CD4-positive, alpha-beta T cell treated with Interleukin-10 for 1 hour (primary cell): ENCODE data around the gene SLC16A7.

Experiments
- DNase-seq: peaks from one replicate; pipeline ENCODE4 v3.0.0-alpha.2; 2020

Gene SLC16A7

DNA sequence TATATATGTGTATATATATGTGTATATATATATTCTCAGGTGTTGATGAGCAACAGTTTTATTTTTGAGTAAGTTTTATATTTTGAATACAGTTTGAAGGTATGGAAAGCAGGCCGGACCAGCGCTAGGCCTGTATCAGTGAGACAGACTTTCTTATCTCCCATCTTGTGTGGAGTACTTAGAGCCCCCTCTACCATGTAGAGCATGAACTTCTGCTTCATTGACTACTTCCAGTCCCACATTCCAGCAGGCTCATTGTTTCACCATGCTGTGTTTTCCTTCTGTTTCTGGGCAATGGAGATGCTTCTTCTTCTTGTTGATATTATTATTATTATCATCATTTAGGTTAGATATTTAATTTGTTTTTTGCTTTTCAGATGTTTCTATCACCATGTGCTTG lies 76.4 kb downstream of the SLC16A7 start:
- DNase-seq = no peak

- no peak for DNase-seq
These were observed 79.6 kb downstream of the SLC16A7 start for GRCh38 chr12:59675461-59675860.

DNA sequence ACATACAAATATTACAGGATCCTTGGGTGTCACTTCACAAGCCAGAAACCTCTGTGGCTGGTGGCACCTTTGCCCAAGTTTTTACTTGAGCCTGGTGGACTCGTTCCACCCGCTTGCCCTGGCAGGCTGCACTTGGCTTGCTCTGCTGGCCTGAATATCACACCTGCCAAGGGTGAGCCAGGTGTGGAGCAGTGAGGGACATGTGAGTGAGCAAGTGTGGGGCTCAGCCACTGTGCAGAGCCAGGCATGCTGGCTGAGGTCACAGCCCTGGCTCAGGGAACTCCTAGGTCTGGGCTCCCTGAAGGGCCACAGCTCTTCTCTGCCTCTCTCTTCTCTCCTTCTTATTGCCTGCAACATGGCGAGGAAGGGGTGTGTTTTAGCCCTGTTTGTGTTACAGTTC lies 82.0 kb downstream of the SLC16A7 start:
- DNase-seq = no peak

DNA sequence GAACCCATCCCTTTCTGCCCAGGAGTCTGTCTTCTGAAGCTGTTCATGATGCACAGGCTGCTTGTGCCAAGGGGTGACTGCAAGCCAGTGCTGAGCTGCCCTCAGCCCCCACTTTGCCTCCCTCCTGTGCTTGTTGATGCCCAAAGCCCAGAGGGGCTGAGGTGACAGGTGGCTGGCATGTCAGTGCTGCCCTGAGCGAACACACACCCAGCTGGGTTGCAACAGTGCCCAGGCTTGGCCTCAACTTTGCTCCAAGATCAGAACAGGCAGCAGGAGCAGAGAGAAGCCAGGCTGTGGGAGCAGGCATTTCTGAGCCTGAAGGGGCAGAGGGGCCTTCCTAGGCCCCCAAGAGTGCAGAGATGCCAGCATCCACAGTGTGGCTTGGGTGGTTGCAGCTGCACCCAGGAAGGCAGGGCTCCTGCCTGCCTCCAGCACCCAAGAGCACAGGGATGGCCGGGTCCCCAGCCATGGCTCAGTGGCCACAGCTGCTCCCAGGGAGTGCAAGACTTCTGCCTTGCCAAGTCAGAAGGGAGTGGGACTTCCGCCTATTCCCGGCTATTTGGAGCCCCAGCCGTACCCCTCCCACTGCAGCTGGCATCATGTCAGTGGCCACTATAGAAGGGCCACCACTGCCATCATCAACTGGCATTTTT lies 83.1 kb downstream of the SLC16A7 start:
- no peak for DNase-seq

DNA sequence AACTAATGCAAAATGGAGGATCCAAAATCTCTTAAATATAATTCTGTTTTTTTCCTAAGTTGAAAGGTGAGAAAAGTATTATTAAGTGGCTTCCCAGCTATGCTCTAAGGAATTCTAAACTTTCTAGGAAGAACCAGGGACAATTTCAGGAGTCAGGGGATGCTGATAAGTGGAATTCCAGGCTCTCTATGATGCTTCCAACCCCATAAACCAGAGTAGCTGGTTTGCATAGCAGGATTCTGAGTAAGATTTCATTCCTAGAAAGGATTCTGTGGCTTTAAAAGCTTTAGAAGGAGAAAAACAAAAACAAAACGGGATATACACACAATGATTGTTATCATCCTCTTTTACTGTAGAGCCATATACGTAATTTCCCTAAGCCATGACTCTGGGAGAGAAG lies 93.9 kb downstream of the SLC16A7 start:
- no peak for DNase-seq

- no peak for DNase-seq
These were observed 99.5 kb downstream of the SLC16A7 start for GRCh38 chr12:59695379-59695778.

- no peak for DNase-seq
These were observed 102.8 kb downstream of the SLC16A7 start for GRCh38 chr12:59698600-59698999.

DNA sequence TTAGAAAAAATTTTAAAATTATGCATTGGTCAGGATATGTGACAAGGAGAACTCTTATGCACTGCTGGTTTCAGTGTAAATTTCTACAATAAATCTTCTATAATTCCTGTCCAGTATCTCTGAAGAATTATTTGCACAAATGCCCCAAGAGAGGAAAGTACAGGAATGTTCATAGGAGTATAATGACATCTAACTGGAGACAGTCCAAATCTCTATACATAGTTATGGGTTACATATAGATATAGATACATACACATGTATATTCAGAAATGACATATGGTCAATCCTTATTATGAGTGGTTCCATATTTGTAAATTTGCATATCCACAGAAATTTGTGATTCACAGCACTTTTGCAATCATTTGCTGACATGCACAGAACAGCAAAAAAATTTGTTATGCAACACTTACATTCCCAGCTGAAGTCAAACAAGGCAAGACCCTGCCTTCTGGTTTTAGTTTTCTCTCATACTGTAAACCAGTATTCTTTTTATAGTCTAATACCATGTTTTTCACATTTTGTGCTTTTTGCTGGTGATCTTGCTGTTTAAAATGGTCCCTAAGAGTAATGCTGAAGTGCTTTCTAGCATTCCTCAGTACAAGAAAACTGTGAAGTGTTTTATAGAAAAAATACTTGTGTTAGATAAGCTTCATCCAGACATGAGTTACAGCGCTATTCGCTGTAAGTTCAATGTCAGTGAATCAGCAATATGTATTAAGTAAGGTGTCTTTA lies 103.8 kb downstream of the SLC16A7 start:
- DNase-seq = no peak

GRCh38 chr12:59700153-59700450 lies 104.3 kb downstream of the SLC16A7 start:
- DNase-seq = no peak

- no peak for DNase-seq
These were observed 112.2 kb downstream of the SLC16A7 start for GRCh38 chr12:59708064-59708463.

GRCh38 chr12:59708484-59708883 lies 112.7 kb downstream of the SLC16A7 start:
- no peak for DNase-seq

DNA sequence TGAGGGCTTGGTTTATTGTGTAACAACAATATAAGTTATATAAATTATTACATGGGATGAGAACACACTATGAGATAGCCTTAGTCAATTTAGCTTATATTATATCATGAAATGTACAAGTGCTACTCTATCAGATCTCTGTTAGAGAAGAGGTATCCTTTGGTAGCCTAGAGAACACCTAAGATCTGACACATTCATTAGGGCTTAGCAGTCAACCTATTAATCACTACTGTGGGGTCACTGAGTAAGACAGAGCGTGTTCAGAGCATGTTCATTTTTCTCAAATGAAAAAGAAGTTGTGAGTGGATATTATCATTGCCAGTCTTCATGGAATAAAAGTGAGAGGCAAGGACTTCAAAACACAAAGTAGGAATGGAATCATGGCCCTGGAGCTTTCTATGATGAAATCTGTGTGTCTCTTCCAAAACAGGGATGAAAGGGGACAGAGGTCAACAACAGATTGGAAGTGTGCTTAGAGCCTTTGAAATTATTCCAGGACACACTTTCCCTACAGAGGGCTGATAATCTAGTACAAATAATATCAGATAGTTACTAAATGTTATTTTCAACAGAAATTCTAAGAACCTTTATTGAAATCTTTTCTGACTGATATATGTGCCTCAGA lies 114.3 kb downstream of the SLC16A7 start:
- no peak for DNase-seq

DNA sequence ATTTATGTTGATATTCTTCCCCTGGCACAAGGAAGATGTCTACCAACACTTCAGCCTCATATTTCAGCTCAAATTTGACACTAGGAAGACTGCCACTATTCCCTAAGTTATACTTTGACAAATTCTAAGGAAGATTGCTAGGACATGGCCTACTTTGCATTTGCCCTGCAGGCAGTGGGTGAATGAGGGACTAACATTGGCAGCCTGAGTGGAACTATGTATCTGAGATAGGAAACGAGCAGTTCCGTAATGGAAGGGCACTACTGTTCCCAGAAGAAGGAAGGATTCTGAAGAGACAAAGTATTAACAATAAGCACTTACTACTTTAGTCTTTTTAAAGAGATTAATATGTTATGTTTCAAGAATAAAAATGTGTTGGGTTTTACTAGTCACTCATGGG lies 115.1 kb downstream of the SLC16A7 start:
- no peak for DNase-seq

DNA sequence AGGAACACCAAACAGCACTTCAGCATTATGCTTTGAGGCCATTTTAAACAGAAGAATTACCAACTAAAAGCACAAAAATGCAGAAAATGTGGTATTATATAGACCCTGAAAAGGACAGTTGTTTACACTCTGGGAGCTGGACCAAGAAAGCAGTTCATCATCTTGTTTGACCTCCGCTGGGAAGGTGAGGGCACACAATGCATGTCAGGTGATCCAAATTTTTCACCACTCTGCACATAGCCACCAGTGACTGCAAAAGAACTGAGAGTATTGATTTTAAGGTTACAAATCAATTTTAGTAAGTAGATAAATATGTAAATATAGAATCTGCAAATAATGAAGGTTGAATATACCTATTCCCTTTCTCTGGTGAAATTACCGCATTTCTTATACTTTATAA lies 119.6 kb downstream of the SLC16A7 start:
- no peak for DNase-seq

DNA sequence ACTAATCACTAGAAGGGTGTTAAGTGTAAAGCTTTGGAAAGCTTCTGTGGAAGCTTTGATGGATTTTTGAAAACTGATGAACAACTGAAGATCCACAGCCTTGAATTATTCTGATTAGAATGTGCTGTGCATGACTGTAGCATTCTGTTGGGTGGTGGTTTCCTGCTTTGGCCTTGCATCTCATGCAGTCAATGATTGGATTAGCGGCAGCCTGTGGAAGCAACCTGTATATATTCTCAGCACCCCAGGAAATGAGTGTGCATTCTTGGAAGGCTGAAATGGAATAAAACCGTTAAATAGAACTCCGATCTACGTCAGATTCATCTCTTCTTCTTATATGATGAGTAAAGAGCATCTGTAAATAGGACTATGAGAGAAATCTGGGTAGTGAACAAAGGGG lies 120.2 kb downstream of the SLC16A7 start:
- no peak for DNase-seq

GRCh38 chr12:59717436-59717835 lies 121.6 kb downstream of the SLC16A7 start:
- no peak for DNase-seq

DNA sequence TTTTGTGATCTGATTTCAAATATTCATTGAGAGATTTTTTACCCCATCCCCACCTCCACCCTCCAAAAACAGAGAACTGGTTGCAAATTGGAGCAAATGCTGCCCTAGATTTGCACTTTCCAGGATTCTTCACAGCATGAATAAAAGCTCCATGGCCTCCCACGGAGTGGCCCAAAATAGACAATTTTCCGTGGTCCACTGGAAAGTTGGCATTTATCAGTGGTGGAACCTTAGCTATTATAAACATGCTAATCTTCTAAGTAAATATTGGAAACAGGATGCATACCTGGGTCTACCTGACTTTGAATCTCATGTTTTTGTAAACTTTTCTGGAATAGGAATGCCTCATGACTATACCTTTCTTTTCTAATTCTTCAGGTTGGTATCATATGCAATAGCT lies 123.9 kb downstream of the SLC16A7 start:
- DNase-seq = no peak

- DNase-seq = no peak
These were observed 127.7 kb downstream of the SLC16A7 start for GRCh38 chr12:59723520-59723919.

DNA sequence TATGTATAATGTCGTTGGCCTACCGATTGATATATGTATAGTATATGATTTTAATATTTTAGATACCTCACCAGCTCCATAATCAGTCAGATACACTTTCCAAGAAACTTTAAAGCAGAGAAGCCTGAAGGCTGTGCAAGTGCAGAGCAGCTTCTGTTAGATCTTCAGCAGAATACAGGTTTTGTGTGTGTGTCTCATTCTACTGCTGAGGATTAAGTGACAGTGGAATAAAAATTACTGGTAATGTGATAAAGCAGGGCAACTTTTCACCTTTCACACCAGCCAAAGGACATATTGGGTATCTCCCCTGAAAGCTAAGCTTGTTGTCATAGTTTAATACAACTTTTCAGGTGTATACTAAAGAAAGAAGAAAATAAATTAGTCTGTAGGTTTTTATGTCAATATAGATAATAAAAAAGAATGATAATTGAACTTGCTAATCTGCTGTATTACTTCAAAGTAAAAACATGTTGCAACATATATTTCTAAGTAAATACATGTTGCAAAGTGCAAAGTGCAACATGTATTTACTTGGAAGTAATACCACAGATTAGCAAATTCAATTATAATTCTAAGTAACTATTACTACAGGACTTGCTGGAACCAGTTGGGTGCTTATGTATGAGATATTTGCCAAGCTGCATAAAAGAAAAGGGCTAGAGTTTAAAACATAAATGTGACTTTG lies 128.3 kb downstream of the SLC16A7 start:
- no peak for DNase-seq

DNA sequence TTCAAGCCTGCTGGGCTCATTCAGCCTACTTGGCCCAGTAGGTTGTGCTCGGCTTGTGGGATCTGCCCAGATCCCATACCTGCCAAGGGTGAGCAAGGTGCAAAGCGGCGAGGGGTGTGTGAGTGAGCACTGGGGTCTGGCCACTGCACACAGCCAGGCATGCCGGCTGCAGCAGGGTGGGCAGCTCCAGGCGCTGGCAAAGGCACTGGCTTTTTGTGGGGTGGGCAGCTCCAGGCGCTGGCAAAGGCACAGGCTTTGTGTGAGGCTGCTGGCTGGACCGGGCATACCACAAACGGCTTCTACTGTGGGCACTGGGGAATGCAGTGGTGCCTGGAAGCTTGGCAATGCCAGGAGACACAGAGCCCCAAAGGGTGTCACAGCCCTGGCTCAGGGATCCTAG lies 137.4 kb downstream of the SLC16A7 start:
- DNase-seq = no peak

GRCh38 chr12:59734371-59734770 lies 138.5 kb downstream of the SLC16A7 start:
- no peak for DNase-seq

GRCh38 chr12:59735231-59735630 lies 139.4 kb downstream of the SLC16A7 start:
- no peak for DNase-seq

GRCh38 chr12:59736359-59736758 lies 140.5 kb downstream of the SLC16A7 start:
- no peak for DNase-seq

- no peak for DNase-seq
These were observed 141.0 kb downstream of the SLC16A7 start for GRCh38 chr12:59736786-59737185.
